Activated CD4-positive, alpha-beta T cell treated with anti-CD3 and anti-CD28 coated beads, Interleukin-2, Interleukin-4, amounts not matched to agents 100 ng/mL and 50 ng/mL, durations not matched to agents 16 hours and 8 hours (primary cell): Measurements from ENCODE around the gene TRANK1.

Experiments
- DNase-seq: peaks from one replicate; pipeline ENCODE4 v3.0.0-alpha.2; 2020; ENCODE audit warnings: low spot score

Gene TRANK1

GRCh38 chr3:36843065-36844051, 101.5 kb downstream of the TRANK1 start:
- peak; percentile 67 for DNase-seq

GRCh38 chr3:36842275-36842674, 102.6 kb downstream of the TRANK1 start:
- peak; percentile 3 for DNase-seq

GRCh38 chr3:36840453-36840921, 104.4 kb downstream of the TRANK1 start:
- DNase-seq, result no peak

DNA sequence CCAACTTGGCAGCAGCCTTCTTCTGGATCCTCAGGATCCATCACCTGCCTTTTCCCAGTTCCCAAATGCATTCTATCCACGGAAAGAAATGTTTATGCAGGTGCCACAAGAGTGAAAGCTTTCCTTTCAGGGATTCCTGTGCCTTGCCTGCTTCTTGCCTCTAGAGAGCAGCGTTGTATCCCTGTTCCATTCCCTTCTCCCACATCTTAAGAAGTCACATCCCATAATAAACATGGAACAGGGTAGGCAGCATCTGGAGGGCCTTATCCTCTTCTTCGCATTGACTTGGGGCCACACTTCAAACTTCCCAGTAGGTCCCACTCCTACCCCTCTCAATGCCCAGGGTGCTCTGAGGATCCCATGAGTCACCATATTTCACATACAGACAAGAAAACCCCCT, 107.8 kb downstream of the TRANK1 start:
- DNase-seq, result no peak

DNA sequence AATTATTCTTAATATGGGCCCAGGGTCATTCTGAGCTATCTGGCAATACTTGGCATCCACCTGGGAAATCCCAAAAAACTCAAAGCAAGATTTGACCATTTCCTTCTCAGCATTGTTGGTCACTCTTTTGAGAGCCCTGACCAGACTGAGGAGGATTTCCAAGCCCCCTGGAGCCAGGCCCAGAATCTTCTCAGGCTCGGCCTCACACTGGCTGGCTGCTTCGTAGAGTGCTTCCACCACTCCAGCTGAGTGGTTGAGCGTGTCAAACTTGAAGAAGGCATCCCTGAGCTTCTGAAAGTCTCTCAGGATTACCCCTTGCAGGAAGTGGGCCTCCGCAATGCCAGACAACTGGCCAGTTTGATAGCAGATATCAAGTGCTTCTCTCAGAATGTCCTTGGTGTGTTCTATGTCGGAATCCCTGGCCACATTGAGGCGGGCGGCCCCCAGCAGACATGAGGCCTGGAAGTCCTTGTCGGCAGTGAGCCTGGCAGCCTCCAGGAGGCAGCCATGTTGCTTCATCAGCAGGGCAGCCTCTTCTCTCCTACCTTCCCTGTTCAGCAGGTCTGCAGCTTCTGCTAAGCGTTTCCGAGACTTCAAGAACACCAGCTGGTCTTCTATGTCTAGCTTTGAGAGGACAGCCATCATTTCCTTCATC, 111.6 kb downstream of the TRANK1 start:
- DNase-seq, result no peak

DNA sequence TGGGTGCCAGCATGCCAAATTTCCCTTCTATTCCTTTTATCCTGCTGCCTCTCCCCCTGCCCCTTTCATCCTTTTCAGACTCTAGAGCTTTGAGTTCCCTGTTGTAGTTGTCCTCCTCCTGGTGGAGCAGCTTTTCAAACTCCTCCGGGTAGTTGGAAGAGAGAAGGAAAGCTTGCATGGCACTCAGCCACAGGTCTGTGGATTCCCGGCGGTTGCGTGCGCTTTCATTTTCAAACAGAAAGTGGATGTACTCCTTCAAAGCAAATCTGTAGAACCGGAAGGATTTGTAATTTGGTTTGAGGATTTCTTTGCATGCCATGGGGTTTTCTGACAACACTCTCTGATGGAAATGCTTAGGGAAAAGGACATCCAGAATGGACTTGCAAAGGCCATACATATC, 112.4 kb downstream of the TRANK1 start:
- no peak for DNase-seq

GRCh38 chr3:36827133-36827532, 117.7 kb downstream of the TRANK1 start:
- no peak for DNase-seq

GRCh38 chr3:36826240-36826639, 118.6 kb downstream of the TRANK1 start:
- DNase-seq, result no peak

GRCh38 chr3:36824443-36824842, 120.4 kb downstream of the TRANK1 start:
- no peak for DNase-seq

DNA sequence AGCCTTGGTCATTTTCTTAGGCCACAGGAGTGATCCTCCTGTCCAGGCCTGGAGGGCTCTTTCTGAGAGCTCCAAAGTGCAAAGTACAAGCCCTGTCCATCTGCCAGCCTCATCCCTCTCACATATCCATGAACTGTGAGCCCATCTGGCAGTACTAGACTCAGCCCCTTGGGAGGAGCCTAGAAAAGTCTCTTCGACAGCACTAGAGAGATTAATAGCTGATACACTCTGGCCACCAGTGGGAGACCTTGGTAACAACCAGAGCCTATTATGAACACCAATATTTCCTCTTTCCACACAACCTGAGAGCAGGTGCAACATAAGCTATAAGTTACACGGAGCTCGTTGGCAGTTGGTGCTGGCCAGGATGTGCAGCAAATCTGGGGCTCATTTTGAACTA, 121.0 kb downstream of the TRANK1 start:
- DNase-seq, result no peak

- no peak for DNase-seq
Measured at GRCh38 chr3:36820083-36820482, 124.8 kb downstream of the TRANK1 start.

DNA sequence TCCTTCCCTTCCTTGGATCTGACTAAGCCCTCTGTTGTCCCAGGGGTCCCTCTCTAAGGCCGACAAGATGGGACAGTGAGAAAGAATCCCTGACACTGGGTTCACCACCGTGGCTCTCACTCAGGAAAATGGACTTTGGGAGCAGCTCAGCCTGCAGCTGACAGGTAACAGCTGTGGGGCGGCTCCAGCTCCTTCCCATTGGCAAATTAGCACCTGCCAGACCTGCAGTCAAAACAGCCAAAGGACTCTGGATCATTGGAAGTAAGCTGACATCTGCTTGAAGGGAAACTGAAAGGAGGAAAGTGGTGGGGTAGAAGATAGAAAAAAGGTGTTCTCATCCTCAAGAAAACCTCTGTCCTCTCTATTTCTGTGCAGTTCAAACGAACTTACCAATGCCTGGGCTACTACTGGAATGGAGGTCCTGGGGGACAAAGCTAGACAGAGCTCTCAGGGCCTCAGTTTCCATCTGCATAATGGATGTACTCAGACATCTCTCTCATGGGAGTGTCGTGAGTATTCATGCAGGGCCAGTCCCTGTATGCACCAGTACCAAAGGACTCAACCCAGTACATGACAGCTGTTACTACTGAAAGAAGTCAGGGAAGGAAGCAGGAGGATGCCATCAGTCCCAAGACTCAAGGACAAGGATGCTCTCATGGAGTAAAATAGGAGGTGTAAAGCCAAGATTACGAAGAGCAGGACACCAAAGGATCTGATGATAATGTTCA, 126.9 kb downstream of the TRANK1 start:
- no peak for DNase-seq

DNA sequence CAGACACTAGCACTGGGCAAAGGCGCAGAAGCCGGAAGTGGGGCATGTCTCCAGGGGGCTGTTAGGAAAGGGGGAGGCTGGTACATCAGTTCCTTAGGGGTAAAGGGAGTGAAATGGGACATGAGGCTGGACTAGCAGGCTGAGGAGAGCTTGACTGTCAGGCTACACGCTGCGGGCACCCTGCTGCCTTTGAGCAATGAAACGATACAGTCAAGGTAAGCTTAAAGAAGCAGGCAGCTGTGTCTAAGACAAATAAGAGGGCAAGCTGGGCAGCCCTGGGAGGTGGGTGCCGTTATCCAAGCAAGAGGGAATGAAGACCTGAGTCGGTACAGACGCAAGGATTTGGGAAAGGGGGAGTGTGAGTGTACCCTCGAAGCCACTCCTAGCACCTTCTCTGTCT, 129.5 kb downstream of the TRANK1 start:
- no peak for DNase-seq

DNA sequence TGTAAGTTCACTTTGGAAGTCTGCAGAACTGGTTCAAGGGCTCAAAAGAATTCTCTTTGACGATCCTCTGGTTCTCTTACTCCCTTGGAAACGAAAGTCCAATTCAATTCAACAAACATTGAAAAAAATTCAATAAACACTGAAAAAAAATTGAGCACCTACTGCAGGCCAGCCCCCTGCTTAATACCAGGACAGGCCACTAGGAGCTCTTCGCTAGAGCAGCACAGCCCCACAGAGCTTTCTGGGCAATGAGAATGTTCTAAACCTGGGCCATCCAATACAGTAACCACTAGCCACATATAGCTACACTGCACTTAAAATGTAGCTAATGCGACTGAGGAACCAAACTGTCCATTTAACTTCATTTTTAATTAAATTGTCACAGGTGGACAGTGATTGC, 130.1 kb downstream of the TRANK1 start:
- no peak for DNase-seq

- no peak for DNase-seq
Measured at GRCh38 chr3:36814066-36814717, 130.7 kb downstream of the TRANK1 start.

GRCh38 chr3:36813305-36813704, 131.5 kb downstream of the TRANK1 start:
- no peak for DNase-seq

DNA sequence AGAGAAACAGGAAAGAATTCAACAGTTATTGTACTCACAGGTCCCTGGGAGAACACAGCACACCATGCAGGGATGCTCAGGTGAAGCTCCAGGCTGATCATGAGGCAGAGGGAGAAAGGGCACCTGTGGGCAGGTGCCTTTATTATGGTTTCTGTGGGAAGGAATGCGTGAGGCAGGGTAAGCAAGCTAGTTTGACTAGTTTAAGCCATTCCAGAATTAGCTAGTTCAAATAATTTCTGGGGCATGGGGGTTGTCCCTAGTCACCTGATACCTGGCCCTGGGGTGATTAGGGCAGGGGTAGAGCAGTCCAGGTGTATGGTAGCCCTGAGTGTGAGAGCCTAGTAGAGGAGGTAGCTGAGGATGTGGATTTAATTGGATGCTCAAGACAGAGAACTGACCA, 132.6 kb downstream of the TRANK1 start:
- no peak for DNase-seq

GRCh38 chr3:36811768-36812167, 133.1 kb downstream of the TRANK1 start:
- DNase-seq, result no peak

DNA sequence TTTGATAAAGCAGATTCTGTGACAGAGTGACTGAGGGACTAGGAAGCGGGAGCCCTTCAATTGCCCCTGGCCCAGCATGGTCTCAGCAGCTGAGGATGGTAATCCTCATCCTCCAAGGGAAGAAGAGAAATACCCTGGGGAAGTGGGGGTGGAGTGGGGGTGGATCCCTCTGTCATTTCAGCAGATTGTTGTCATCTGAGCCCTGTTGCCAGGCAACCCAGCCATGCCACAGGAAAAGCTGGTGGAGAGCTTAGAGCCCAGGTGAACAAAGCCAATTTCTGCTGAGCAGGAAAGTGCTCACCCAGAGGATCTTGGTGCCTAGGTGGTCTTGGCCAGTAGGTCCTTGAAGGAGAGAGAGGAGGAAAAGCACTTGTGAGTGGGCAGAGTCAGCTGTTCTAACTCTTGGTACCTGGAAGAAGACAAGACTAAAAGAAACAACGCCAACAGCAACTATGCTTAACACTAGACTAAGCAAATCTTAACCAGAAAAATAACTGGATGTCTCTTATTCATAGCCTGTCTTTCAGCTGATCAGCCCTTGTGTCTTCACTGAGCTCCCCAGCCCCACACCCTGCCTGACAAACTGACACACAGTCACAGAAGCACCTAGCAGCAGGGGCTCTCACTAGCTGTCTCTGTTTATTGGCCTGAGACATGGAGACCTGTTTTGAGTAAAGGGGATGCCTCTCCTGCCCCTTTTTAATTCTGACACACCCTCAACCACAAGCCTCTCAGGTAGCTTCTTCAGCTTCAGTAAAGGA, 140.4 kb downstream of the TRANK1 start:
- no peak for DNase-seq

GRCh38 chr3:36803091-36803791, 141.6 kb downstream of the TRANK1 start:
- DNase-seq, result no peak
